Neural progenitor cell (in vitro differentiated cells): ENCODE data around the gene NDUFA13.

ENCODE experiments used
- EZH2 ChIP-seq: fragments of 200-600 bp; sonication (generic); IDR thresholded peaks from 2 replicates; pipeline ENCODE4 v1.6.1; 2017; ENCODE audit warnings: antibody characterized with exemption, mild to moderate bottlenecking, moderate library complexity
- EZH2phosphoT487 ChIP-seq: fragments of 200-600 bp; sonication (generic); IDR thresholded peaks from 2 replicates; pipeline ENCODE4 v1.6.1; 2017; ENCODE audit warnings: antibody characterized with exemption
- TF ChIP-seq, protein P1 (sequence below): fragments of 200-600 bp; sonication (generic); IDR thresholded peaks from 2 replicates; pipeline ENCODE4 v1.5.1; 2017; ENCODE audit warnings: antibody characterized with exemption, mild to moderate bottlenecking

DNA sequence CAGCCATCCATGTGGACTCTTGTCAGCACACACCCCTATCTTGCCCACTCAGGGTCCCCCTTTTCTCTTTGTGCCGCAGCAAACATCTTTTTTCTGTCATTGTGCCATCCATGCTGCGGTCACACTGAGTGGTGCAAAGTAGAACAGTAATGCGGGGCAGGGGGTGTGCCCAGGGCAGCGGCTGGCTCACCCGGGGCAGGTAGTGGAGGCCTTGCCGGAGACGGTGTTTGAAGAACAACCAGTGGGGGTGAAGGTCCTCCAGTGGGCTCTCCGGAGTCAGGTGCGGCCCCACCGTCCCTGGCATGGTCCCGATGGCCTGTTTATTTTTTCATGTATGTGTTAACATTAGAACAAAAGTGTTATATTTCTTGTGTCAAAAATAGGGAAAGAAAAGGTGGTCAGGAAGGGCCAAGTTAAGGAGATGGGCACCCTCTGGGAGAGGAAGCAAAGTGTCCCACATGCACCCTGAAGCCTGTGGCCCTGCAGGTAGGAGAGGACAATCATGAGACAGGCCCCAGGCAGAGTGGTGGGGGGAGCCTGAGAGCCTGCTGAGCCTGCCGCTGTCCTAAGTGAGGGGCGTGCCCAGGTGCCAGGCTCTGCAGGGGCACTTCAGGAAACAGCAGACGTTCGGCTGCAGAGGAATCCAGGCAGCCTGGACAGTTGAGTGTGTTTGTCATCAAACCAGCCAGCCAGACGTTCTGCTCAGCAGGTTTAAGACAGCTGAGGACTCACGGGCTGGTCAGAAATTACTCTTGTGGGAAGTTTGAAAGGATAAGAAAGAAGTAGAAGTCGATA, 13.0 kb upstream of the NDUFA13 start:
- TF ChIP-seq, protein P1, sequence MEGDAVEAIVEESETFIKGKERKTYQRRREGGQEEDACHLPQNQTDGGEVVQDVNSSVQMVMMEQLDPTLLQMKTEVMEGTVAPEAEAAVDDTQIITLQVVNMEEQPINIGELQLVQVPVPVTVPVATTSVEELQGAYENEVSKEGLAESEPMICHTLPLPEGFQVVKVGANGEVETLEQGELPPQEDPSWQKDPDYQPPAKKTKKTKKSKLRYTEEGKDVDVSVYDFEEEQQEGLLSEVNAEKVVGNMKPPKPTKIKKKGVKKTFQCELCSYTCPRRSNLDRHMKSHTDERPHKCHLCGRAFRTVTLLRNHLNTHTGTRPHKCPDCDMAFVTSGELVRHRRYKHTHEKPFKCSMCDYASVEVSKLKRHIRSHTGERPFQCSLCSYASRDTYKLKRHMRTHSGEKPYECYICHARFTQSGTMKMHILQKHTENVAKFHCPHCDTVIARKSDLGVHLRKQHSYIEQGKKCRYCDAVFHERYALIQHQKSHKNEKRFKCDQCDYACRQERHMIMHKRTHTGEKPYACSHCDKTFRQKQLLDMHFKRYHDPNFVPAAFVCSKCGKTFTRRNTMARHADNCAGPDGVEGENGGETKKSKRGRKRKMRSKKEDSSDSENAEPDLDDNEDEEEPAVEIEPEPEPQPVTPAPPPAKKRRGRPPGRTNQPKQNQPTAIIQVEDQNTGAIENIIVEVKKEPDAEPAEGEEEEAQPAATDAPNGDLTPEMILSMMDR, result no peak
- TF ChIP-seq EZH2 (no peak), EZH2phosphoT487 (no peak)
